NCI-H187 treated with DMSO at 0.1 percent for 48 hours (cell line): ENCODE results near the gene KDM4C.
"Not testable (repeated sequence)": the region's sequence is repeated elsewhere in the genome, so short reads cannot be mapped to it uniquely, and the experiment has no call there.

Experiments used
- DNase-seq: peaks from one replicate; lab custom pipeline; 2025; lab: John Stamatoyannopoulos, UW

Gene KDM4C

GRCh38 chr9:6807669-6808068 is 49.9 kb downstream of the KDM4C start:
- not testable (repeated sequence) for DNase-seq

- no peak for DNase-seq
Measured at GRCh38 chr9:6811436-6811835, 53.7 kb downstream of the KDM4C start.

GRCh38 chr9:6816581-6816980 is 58.8 kb downstream of the KDM4C start:
- no peak for DNase-seq

GRCh38 chr9:6818292-6818922 is 60.6 kb downstream of the KDM4C start:
- DNase-seq, result no peak

- DNase-seq, result no peak
Measured at GRCh38 chr9:6819112-6819511, 61.3 kb downstream of the KDM4C start.

GRCh38 chr9:6819529-6819928 is 61.8 kb downstream of the KDM4C start:
- DNase-seq, result no peak

GRCh38 chr9:6822696-6823095 is 64.9 kb downstream of the KDM4C start:
- no peak for DNase-seq

- DNase-seq, result no peak
Measured at GRCh38 chr9:6827439-6828145, 69.8 kb downstream of the KDM4C start.

GRCh38 chr9:6829027-6829426 is 71.3 kb downstream of the KDM4C start:
- no peak for DNase-seq

- no peak for DNase-seq
Measured at GRCh38 chr9:6829536-6829935, 71.8 kb downstream of the KDM4C start.

GRCh38 chr9:6833518-6834192 is 75.9 kb downstream of the KDM4C start:
- no peak for DNase-seq

GRCh38 chr9:6834306-6834705 is 76.5 kb downstream of the KDM4C start:
- no peak for DNase-seq

GRCh38 chr9:6838158-6838557 is 80.4 kb downstream of the KDM4C start:
- DNase-seq, result no peak

GRCh38 chr9:6842584-6842947 is 84.8 kb downstream of the KDM4C start:
- DNase-seq, result no peak

GRCh38 chr9:6843742-6844141 is 86.0 kb downstream of the KDM4C start:
- no peak for DNase-seq

- no peak for DNase-seq
Measured at GRCh38 chr9:6844267-6844666, 86.5 kb downstream of the KDM4C start.

- no peak for DNase-seq
Measured at GRCh38 chr9:6845128-6845826, 87.5 kb downstream of the KDM4C start.

GRCh38 chr9:6845880-6846279 is 88.1 kb downstream of the KDM4C start:
- no peak for DNase-seq

GRCh38 chr9:6852243-6852963 is 94.6 kb downstream of the KDM4C start:
- DNase-seq, result no peak

- no peak for DNase-seq
Measured at GRCh38 chr9:6855860-6856259, 98.1 kb downstream of the KDM4C start.

GRCh38 chr9:6864102-6864501 is 106.3 kb downstream of the KDM4C start:
- DNase-seq, result no peak
